Upper lobe of left lung (tissue), 4 donors: ENCODE measurements around the gene CCNJ.

ENCODE experiments used
- EP300 ChIP-seq, 4 donors: sonication (generic); formaldehyde crosslinking; IDR thresholded peaks; one replicate each; pipeline ENCODE4 v1.5.1; 2017; ENCODE audit warnings: antibody characterized with exemption in 4 of 4, control low read depth in 2 of 4
- POLR2A ChIP-seq, 4 donors: fragments of 450-650 bp; IDR thresholded peaks; one replicate each; pipeline ENCODE4 v1.5.1; 2016 to 2017; ENCODE audit warnings: antibody characterized with exemption in 4 of 4, mild to moderate bottlenecking in 2 of 4
- POLR2AphosphoS5 ChIP-seq, 2 donors: sonication (generic); formaldehyde crosslinking; IDR thresholded peaks; one replicate each; pipeline ENCODE4 v1.5.1; 2017; ENCODE audit warnings: antibody characterized with exemption in 2 of 2
- TF ChIP-seq, protein P1 (sequence below), 6 experiments: fragments of 450-650 bp in 4 of 6; fragments of 200-600 bp in 2 of 6; sonication (generic) in 2 of 6; IDR thresholded peaks; one replicate each; pipeline ENCODE4 v1.5.1; 2016 to 2019; ENCODE audit warnings: antibody characterized with exemption in 6 of 6

DNA sequence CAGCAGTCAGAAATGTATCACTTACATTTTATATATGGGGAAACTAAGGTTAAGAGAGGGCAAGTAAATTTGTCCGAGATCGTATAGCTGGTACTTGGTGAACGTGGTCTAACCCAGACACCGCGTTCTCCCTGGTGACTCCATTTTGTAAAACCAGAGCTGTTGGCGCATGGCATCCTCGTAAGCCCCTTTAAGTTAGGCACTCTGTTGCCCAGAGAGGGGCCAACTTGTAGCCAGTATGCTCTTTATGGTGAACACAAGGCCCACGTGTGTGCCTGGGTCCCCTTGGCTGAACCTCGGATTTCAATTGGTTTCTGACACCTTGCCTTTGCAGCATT is 47.0 kb downstream of the CCNJ start:
- TF ChIP-seq, protein P1, sequence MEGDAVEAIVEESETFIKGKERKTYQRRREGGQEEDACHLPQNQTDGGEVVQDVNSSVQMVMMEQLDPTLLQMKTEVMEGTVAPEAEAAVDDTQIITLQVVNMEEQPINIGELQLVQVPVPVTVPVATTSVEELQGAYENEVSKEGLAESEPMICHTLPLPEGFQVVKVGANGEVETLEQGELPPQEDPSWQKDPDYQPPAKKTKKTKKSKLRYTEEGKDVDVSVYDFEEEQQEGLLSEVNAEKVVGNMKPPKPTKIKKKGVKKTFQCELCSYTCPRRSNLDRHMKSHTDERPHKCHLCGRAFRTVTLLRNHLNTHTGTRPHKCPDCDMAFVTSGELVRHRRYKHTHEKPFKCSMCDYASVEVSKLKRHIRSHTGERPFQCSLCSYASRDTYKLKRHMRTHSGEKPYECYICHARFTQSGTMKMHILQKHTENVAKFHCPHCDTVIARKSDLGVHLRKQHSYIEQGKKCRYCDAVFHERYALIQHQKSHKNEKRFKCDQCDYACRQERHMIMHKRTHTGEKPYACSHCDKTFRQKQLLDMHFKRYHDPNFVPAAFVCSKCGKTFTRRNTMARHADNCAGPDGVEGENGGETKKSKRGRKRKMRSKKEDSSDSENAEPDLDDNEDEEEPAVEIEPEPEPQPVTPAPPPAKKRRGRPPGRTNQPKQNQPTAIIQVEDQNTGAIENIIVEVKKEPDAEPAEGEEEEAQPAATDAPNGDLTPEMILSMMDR (IDR thresholded peaks at IDR 0.05): no peak
- TF ChIP-seq POLR2AphosphoS5 (IDR thresholded peaks at IDR 0.05) (no peak), POLR2A (IDR thresholded peaks at IDR 0.05) (no peak), EP300 (IDR thresholded peaks at IDR 0.05) (no peak)
